ENCODE data around the gene IL27RA. TPM values are rescaled to one million over a fixed set of nuclear protein-coding genes. Genes with fewer than 3 reads are reported as not detected.

IL27RA gene
- total RNA-seq, 2 donors from 2014 or later, result 34.9 to 44.0 TPM

DNA sequence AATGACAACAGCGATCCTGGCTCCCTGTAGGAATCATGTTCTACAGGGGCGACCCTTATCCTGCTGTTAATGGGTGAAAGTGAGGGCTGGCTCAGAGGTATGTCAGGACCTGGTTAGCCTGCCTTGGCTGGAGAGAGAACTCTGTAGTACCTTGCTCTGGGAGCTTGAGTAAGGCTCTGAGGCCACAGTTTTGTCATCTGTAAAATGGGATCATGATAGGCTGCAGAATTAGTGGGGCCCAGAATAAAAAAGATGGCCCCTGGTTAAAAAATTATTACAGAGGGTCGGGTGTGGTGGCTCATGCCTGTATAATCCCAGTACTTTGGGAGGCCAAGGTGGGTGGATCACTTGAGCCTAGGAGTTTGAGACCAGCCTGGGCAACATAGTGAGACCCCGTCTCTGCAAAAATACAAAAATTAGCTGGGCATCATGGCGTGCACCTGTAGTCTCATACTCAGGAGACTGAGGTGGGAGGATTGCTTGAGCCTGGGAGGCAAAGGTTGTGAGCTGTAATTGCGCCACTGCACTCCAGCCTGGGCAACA, 69.5 kb downstream of the IL27RA start:
- Mint-ChIP-seq H3K36me3 (no peaks in the 10 kb centered on the region), H3K27me3 (no peaks in the 10 kb centered on the region), H3K9me3 (no peaks in the 10 kb centered on the region), H3K4me3 (no peak overlapping the region), H3K4me1 (ENCODE audit: low read depth in 2 of 2) (no peaks in the 10 kb centered on the region), H3K27ac (no peak overlapping the region)
- ATAC-seq (no peak), DNase-seq (ENCODE audit: low spot score) (no peak)

DNA sequence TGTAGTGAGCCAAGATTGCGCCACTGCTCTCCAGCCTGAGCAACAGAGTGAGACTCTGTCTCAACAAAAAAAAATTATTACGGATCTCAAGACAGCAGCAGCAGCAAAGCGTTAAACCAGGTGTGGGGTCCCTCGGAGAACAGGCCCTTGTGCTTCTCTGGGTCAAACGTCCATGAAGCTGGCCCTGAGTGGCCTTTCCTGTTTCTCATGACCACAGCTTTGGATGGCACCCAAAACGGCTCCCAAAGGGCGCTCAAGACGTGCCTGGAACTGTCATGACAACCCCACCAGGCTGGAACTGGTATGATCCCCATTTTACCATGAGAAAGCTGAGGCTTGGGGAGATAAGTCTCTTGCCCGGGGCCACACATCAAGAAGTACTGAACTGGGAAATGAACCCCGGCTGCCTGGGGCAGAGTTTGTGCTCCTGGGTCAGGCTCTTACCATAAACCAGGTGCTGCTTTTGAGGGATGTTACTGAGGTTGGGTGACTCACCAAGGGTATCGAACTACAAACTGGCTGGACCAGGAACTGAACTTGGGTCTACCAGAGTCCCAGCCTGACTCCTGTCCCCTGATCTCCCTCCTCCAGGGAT, 70.6 kb downstream of the IL27RA start:
- no peak for ATAC-seq
- Mint-ChIP-seq H3K27me3 (no peaks in the 10 kb centered on the region), H3K4me3 (no peak overlapping the region), H3K36me3 (no peaks in the 10 kb centered on the region), H3K9me3 (no peaks in the 10 kb centered on the region), H3K27ac (no peak overlapping the region), H3K4me1 (ENCODE audit: low read depth in 2 of 2) (no peaks in the 10 kb centered on the region)
- no peak for DNase-seq (ENCODE audit: low spot score)

- no peaks in the 10 kb centered on the region for H3K36me3 Mint-ChIP-seq
- no peak overlapping the region for H3K27ac Mint-ChIP-seq
- ATAC-seq (no peak), DNase-seq (ENCODE audit: low spot score) (no peak)
- no peaks in the 10 kb centered on the region for H3K4me1 Mint-ChIP-seq (ENCODE audit: low read depth in 2 of 2)
- H3K9me3 Mint-ChIP-seq, result no peaks in the 10 kb centered on the region
- H3K27me3 Mint-ChIP-seq, result no peaks in the 10 kb centered on the region
- no peak overlapping the region for H3K4me3 Mint-ChIP-seq
Observed at GRCh38 chr19:14102756-14103155, 71.2 kb downstream of the IL27RA start.

Other genes with a start within 250 kb of the IL27RA start
- 1 to 10 TPM; 8.3 to 9.7 TPM for gene ZSWIM4, start 236.3 kb upstream of the IL27RA start, total RNA-seq
- under 1 TPM in 1 of 2 donors, not detected in 1; 0.95 TPM for gene NANOS3, start 154.6 kb upstream of the IL27RA start, total RNA-seq
- gene BRME1, start 125.6 kb upstream of the IL27RA start, total RNA-seq, result 1 to 10 TPM; 3.7 to 4.0 TPM
- gene CC2D1A, start 125.6 kb upstream of the IL27RA start, total RNA-seq, result 10 to 100 TPM; 33.2 to 41.3 TPM
- gene PODNL1, start 93.3 kb upstream of the IL27RA start, total RNA-seq, result under 1 TPM in 1 of 2 donors, not detected in 1; 0.70 TPM
- gene DCAF15, start 79.3 kb upstream of the IL27RA start, total RNA-seq, result 100 to 1,000 TPM in 1 of 2 donors, 10 to 100 TPM in 1; 62.0 to 107 TPM
- 10 to 100 TPM; 13.4 to 16.4 TPM for gene RFX1, start 25.4 kb upstream of the IL27RA start, total RNA-seq
- not detected for gene RLN3, start 3.6 kb upstream of the IL27RA start, total RNA-seq
- not detected for gene PALM3, start 30.3 kb downstream of the IL27RA start, total RNA-seq
- gene MISP3, start 41.0 kb downstream of the IL27RA start, total RNA-seq, result under 1 TPM; 0.31 to 0.59 TPM
- gene C19orf67, start 54.0 kb downstream of the IL27RA start, total RNA-seq, result not detected
- 10 to 100 TPM; 45.5 to 54.6 TPM for gene SAMD1, start 59.0 kb downstream of the IL27RA start, total RNA-seq
- 10 to 100 TPM; 61.6 to 80.0 TPM for gene PRKACA, start 86.0 kb downstream of the IL27RA start, total RNA-seq
- gene ASF1B, start 104.8 kb downstream of the IL27RA start, total RNA-seq, result 10 to 100 TPM; 48.2 to 89.3 TPM
- 1 to 10 TPM; 6.5 to 8.2 TPM for gene ADGRL1, start 174.4 kb downstream of the IL27RA start, total RNA-seq

Data from natural killer cell treated with Interleukin-12 subunit alpha and Interleukin-12 subunit beta and Interleukin-15 and Interleukin-18, amount 100 ng/mL, for 72 hours (primary cell).